AG09319 (cell line): ENCODE measurements around the gene HDAC4.

Experiments
- DNase-seq: peaks from one replicate; pipeline ENCODE4 v3.0.0-alpha.2; 2010; ENCODE audit warnings: low read depth; ENCODE audit errors: extremely low read depth
- TF ChIP-seq, protein P1 (sequence below): IDR thresholded peaks from 2 replicates; pipeline ENCODE4 v1.5.1; 2011; ENCODE audit warnings: low read depth, mild to moderate bottlenecking, inconsistent platforms, low read length, moderate library complexity

Gene HDAC4

DNA sequence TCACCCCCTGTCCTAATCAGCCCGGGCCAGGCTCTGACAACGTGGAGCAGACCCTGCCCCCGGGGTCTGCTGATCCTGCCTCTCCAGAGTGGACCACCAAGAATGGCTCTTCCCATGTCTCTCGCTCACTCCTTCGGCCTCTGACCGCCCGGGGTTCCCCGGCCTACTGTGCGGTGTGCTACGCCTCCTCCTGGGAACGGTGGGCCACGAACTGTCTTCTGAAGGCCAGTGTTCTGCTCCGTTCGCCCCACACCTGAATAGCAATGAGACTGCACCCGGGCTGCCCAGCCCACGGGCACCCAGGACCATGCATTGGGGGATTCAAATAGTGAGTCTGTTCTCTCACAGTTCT is 363.3 kb downstream of the HDAC4 start:
- no peak for DNase-seq
- TF ChIP-seq, protein P1, sequence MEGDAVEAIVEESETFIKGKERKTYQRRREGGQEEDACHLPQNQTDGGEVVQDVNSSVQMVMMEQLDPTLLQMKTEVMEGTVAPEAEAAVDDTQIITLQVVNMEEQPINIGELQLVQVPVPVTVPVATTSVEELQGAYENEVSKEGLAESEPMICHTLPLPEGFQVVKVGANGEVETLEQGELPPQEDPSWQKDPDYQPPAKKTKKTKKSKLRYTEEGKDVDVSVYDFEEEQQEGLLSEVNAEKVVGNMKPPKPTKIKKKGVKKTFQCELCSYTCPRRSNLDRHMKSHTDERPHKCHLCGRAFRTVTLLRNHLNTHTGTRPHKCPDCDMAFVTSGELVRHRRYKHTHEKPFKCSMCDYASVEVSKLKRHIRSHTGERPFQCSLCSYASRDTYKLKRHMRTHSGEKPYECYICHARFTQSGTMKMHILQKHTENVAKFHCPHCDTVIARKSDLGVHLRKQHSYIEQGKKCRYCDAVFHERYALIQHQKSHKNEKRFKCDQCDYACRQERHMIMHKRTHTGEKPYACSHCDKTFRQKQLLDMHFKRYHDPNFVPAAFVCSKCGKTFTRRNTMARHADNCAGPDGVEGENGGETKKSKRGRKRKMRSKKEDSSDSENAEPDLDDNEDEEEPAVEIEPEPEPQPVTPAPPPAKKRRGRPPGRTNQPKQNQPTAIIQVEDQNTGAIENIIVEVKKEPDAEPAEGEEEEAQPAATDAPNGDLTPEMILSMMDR, result no peak

DNA sequence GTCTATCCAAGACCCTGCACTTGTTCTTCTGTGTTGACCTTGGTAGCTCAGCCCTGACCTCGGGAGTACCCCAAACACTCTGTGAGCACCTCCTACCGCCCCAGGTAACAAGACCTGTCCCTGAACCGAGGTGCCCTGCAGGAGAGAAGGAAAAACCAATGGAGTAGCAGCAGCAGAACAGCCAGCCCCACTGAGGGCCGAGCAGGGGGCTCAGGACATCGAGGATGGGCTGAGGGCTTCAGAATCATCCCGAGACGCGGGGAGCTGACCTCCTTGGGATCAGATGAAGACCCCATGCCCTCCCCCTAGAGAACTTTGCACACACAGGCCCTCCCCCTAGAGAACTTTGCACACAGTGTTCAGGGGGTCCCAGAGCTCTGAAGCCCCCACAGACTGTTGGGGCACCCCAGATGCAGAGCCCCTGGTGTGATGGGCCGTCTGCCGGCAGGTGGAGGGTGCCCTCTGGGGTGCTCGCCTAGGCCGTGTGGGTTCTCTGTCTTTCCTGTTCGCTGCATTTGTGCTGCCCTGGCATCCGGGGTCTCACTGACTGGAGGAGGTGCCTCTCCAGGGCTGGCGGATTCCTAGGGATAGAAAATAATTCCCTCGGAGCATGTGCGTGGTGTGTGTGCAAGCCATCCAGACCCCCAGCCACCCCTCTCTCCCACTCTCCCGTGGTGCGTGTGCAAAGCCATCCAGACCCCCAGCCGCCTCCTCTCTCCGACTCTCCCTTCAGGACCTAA is 363.8 kb downstream of the HDAC4 start:
- no peak for DNase-seq

DNA sequence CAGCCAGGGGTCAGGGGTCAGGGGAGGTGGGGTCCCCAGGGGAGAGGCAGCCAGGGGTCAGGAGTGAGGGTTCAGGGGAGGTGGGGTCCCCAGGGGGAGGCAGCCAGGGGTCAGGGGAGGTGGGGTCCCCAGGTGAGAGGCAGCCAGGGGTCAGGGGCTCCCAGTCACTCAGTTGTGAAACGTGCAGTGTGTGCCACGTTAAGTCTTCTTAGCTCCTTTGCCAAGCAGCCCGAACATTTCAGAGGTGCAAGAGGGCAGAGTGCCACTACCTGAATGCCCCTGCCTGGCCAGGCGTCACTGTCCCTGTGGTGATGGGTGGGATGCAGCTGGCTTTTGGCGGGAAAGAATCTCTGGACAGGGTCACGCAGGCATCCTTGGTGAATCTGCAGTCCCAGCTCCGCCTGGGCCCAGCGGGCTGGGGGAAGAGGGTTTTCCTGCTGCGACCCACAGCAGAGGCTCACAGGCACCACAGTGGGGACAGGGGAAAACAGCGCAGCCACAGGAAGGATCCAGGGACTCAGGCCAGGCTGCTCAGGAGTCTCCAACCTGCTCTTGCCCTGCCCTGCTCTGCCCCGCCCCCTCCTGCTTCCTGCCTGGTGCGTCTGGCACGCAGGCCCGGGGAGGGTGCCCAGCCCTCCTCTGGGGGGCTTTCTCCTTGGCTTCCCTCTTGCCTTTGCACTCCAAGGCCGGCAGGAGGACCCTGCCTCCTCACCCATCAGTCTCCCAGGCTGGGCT is 364.7 kb downstream of the HDAC4 start:
- DNase-seq, result no peak
- TF ChIP-seq, protein P1, result no peak

More for the DNA sequence above, 363.8 kb downstream of the HDAC4 start:
- TF ChIP-seq, protein P1, result no peak

DNA sequence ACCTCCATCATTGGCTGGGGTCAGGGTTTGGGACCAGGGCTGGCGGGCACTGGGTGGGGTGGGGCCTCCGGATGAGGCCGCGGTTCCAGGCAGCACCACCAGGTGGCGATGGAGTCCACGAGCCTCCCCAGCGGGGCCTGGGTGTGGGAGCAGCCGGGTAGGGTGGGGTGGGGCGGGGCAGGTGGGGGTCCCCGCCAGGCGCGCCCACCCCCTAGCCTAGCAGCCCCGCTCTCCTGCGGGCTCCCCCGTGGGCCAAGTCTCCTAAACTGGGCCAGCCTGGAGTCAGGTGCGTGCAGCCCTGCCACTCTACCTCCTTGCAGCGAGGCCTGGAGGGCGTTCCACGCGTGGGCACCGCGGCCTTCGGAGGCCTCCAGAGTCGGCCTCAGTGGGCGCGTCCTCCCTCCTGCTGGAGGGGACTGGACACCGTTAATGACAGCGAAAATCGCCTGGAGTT is 365.4 kb downstream of the HDAC4 start:
- TF ChIP-seq, protein P1, result peak; percentile 78
- DNase-seq, result no peak

DNA sequence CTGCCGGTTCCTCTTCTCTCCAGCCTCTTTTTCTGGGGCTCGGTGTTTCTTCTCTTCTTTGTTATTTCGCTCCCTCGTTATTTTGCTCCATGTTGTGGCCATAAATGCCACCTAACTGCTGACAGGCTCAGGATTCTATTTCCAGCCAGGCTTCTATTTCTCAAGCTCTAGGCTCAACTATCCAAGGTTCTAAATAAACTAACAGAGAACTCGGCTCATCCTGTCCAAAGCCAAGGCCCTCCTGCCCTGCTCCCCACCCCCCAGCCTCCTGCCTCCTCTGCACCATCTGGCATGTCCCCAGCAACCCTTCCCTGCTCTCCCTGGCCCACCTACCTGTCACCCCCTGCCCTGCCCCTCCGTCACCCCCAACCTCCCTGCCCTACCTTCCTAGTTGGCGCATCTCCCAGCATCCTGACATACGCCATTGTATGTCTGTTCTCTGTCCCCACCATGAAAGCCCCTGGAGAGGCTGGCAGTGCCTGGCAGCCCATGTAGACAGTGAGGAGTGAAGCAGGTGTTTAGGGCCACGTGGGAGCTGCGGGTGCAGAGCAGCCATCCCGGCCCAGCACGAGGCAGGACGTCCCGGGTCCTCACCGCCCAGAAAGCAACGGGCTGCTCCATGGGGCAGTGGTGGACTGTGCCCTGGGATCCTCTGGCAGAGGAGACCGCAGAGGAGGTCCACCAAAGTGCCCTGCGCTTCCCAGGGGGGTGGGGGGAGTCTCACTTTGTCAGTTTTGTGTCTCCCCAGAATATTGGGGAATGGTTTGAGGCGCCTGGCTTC is 366.1 kb downstream of the HDAC4 start:
- TF ChIP-seq, protein P1, result no peak
- no peak for DNase-seq

DNA sequence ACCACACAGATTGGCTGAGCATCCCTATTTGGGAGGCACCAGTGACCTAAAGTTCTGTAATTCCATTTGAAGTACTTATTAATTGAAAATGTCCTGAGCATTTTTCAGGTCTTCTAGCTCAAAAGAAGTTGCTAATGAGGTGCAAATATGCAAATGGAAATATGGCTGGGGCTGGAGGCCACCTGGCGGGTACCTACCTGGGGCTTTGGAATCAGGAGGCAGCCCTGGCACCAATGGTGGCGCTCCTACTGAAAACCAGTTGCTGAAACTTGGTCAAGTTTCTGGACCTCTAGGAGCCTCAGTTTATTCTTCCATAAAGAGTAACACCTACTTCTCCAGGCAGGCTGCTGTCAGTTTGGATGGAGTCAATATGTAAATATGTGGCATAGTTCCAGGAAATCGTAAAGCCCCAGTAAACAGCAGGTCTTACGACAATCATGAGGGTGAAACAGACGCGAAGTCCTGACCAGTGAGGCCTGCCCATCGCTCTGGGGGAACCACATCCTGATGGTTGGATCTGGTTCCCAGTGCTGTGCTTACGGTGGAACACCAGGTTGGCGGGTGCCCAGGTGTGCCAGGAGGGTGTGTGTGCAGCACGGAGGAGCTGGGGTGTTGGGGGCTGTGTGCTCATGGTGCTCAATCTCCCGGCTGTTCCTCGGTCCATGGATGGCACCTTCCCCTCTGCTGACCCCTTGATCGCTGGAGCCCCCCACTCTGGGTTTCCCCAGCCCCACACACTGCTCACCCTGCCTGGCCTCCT is 366.8 kb downstream of the HDAC4 start:
- no peak for DNase-seq
- TF ChIP-seq, protein P1, result no peak
